Astrocyte of the cerebellum (primary cell): ENCODE data around the gene LTF.

Source experiments
- DNase-seq: peaks from one replicate; pipeline ENCODE4 v3.0.0-alpha.2; 2011; ENCODE audit warnings: low read depth
- H3K4me3 ChIP-seq: 2 replicates; pipeline ENCODE4 v1.5.1; 2011; ENCODE audit warnings: mild to moderate bottlenecking, low read depth, low read length, moderate library complexity
- in situ Hi-C: cut with HindIII; loops from 2 replicates; pipeline ENCODE4 v1.10.0; 2017; ENCODE audit warnings: low sequenced_read_pairs
- TF ChIP-seq, protein P1 (sequence below): IDR thresholded peaks from 2 replicates; pipeline ENCODE4 v1.5.1; 2012; ENCODE audit warnings: low read length, low read depth, moderate library complexity, mild to moderate bottlenecking; ENCODE audit errors: missing control alignments

Gene LTF

DNA sequence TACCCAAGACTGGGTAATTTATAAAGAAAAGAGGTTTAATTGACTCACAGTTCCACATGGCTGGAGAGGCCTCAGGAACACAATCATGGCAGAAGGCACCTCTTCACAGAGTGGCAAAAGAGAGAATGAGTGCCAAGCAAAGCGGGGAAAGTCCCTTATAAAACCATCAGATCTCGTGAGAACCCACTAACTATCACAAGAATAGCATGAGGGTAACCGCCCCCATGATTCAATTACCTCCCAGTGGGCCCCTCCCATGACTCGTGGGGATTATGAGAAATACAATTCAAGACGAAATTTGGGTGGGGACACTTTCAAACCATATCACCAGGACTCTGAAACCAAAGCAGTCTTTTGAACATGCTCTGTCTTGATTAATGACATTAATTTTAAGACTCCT is 40.1 kb upstream of the LTF start:
- H3K4me3 ChIP-seq: no peak overlapping the region
- in situ Hi-C loops: no loop called here
- TF ChIP-seq, protein P1, sequence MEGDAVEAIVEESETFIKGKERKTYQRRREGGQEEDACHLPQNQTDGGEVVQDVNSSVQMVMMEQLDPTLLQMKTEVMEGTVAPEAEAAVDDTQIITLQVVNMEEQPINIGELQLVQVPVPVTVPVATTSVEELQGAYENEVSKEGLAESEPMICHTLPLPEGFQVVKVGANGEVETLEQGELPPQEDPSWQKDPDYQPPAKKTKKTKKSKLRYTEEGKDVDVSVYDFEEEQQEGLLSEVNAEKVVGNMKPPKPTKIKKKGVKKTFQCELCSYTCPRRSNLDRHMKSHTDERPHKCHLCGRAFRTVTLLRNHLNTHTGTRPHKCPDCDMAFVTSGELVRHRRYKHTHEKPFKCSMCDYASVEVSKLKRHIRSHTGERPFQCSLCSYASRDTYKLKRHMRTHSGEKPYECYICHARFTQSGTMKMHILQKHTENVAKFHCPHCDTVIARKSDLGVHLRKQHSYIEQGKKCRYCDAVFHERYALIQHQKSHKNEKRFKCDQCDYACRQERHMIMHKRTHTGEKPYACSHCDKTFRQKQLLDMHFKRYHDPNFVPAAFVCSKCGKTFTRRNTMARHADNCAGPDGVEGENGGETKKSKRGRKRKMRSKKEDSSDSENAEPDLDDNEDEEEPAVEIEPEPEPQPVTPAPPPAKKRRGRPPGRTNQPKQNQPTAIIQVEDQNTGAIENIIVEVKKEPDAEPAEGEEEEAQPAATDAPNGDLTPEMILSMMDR: no peak
- DNase-seq: no peak

DNA sequence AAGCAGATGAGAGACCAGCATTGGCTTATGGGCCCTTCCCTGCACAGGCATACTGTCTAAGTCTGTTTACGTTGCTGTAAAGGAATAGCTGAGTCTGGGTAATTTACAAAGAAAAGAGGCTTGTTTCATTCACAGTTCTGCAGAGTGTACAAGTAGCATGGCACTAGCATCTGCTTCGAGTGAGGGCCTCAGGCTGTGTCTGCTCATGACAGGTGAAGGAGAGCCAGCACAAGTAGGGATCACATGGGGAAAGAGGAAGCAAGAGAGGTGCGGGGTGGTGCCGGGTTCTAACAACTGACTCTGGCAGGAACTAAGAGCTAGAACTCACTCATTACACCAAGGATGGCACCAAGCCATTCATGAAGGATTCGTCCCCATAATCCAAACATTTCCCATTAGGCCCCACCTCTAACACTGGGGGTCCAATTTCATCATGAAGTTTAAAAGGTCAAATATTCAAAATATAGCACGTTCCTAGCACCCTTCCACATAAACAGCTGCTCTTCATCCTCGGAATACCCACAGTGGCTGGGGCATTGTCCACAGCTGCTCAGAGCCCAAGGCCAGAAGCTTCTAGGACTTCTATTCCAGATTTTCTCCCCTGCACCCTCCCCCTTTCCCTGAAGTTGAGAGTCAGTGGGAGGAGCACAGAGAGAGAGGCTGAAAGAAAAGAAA is 38.6 kb upstream of the LTF start:
- in situ Hi-C loops: no loop called here
- no peak for DNase-seq

DNA sequence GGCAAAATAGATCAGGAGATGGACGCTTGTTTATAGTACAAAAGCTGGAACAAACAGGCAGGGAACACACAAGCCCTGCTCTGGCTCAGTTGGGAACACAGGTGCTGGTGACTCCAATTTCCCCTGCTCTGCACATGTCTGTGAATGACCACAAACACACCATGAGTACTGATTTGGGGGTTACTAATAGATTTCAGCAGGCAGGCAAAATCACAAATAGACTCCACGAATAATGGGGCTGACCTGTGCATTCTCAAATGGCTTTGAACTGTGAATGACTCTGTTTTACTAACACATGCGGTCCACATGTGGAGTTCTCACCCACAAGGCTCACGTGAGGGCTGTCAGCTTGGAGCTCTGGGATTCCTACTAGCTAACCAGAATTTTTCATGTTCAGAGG is 37.0 kb upstream of the LTF start:
- no peak for DNase-seq
- TF ChIP-seq, protein P1: no peak
- no peak overlapping the region for H3K4me3 ChIP-seq
- in situ Hi-C loops: no loop called here

More for the DNA sequence above, 38.6 kb upstream of the LTF start:
- no peak overlapping the region for H3K4me3 ChIP-seq
- TF ChIP-seq, protein P1: no peak

DNA sequence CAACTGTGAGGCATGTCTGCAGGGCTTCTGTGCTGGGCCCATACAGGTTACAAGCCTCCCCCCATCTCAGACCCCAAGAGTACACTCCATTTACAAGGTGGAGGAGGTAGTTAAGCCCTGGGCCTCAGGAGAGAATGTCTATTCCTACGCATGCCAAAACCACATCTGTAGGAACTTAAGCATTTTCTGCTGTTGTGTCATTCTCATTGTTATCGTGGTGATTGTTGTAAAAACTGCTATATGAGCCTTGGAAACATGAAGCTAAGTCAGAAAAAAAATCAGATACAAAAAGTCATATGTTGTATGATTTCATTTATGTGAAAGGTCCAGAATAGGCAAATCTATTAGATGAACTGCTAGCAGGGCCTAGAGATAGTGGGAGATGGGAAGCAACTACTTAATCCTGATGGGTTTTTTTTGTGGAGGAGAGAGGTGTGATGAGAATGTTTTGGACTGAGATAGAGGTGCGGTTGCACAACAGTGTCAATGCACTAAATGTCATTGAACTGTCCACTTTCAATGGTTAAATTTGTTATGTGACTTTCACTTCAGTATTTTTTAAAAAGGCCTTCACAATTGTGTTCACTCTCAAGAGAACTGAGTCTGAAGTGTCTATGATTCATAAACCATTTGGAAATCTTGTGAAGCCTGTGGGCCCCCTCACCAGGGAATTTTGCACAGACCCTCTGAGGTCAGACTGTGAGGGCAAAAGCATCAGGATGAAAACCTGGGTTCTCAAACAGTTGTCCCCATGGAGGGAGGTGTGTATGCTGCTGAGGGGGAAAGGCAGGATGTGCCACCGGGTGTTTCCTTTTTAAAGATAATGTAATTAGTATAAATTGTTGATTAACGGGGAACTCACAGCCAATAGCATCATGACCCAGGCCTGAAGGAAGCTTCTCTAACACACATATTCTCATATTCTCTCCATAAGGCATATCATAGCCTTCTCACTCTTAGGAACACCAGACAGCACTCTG is 36.2 kb upstream of the LTF start:
- no peak overlapping the region for H3K4me3 ChIP-seq
- DNase-seq: peak; percentile 76
- in situ Hi-C loops: no loop called here
- TF ChIP-seq, protein P1: no peak

DNA sequence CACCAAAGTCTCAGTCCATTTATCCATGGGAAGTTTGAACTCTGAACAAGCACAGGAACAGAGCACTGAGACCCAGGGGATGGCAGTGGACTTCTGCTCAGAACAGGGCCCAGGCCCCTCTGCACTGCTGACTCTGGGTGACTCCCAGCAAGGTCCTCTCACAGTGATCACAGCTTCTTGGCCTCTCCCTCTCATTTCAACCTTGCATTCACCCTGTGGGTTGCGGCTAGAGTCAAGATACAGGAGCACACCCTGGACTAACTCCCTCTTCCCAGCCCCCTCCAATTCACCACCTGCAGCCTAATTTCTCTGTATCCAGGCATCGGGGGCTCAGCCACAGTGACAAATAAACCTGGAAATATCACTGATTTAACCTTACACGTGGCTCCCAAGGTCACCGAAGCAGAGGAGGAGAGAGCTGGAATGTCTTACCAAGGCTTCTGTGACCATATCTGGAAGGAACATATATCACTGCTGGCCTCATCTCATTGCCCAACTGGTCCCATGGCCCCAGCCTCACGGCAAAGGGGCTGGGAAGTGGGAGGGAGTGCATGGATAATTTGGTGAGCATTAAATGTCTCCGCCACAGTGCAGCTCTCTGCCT is 34.3 kb upstream of the LTF start:
- no peak for DNase-seq
- TF ChIP-seq, protein P1: no peak
- H3K4me3 ChIP-seq: no peak overlapping the region
- in situ Hi-C loops: no loop called here

DNA sequence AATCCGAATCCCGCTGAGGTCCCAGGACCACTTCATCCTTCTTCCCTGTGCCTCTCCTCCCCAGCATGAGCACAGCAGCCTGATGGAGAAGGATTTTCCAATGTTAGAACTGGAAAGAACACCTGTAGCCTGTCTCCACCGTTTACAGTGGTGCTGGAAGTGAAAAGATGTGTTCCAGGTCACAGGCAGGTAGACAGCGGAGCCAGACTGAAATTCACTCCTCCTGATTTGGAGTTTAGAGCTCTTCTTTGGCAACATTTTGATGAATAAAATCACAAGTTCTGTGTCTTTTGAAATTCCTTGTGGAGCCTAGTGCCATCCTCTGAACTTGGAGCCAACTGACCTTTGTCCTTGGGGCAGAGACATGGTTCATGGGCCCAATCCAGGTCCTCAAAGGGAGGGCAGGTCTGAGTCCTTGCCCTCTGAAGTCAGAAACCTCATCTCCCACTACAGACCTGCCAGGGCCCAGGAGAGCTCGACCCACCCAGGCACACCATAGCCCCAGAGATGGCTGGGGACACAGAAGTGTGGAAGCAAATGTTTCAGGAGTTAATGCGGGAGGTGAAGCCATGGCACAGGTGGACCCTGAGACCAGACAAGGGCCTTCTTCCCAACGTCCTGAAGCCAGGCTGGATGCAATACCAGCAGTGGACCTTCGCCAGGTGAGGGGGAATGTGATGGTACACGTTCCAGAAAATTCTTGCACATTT is 33.0 kb upstream of the LTF start, which contains the start of gene RTP3:
Gene RTP3 (plus strand): TSS at position 421 of the 710 bp plus-strand sequence. CDS start 87 bp downstream, at position 508.
- no peak within 1 kb of the TSS for H3K4me3 ChIP-seq
- in situ Hi-C loops: no loop called here
- TF ChIP-seq, protein P1: no peak
- DNase-seq: no peak
